Measurements from ENCODE around the gene DCANP1.

Gene DCANP1

DNA sequence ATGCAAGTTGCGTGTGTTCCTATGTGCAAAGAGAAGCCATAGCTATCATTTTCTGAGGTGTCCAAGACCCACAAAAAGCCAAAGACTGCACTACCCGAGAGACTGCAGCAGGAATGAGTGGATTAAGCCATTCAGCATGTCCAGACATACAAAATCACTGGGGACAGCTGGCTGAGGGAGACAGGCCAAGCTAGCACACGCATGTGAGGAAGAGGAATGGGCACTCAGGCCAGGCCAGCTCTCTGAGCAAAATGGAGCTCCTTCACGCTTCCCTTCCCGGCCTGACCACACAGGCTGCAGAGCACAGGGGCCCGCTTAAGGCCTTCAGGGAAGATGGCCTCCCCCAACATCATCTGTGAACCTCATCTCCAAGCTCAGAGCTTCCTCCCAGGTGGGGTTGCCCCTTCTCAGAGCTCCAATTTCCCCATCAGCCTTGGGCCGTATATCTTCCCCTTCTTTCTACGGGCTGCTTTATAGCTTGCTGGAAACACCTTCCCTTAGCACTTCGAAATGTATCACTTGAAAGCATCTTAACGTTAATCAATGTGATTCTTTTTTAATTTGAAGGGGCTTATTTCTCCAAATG is 8.4 kb downstream of the DCANP1 start:
- 0 out of 2 replicates have a peak, but pooled peaks have one; percentile 4 for TF ChIP-seq ZFX (IDR thresholded peaks at IDR 0.05)
- TF ChIP-seq, protein P1, sequence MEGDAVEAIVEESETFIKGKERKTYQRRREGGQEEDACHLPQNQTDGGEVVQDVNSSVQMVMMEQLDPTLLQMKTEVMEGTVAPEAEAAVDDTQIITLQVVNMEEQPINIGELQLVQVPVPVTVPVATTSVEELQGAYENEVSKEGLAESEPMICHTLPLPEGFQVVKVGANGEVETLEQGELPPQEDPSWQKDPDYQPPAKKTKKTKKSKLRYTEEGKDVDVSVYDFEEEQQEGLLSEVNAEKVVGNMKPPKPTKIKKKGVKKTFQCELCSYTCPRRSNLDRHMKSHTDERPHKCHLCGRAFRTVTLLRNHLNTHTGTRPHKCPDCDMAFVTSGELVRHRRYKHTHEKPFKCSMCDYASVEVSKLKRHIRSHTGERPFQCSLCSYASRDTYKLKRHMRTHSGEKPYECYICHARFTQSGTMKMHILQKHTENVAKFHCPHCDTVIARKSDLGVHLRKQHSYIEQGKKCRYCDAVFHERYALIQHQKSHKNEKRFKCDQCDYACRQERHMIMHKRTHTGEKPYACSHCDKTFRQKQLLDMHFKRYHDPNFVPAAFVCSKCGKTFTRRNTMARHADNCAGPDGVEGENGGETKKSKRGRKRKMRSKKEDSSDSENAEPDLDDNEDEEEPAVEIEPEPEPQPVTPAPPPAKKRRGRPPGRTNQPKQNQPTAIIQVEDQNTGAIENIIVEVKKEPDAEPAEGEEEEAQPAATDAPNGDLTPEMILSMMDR (conservative IDR thresholded peaks at IDR 0.05): no peak

DNA sequence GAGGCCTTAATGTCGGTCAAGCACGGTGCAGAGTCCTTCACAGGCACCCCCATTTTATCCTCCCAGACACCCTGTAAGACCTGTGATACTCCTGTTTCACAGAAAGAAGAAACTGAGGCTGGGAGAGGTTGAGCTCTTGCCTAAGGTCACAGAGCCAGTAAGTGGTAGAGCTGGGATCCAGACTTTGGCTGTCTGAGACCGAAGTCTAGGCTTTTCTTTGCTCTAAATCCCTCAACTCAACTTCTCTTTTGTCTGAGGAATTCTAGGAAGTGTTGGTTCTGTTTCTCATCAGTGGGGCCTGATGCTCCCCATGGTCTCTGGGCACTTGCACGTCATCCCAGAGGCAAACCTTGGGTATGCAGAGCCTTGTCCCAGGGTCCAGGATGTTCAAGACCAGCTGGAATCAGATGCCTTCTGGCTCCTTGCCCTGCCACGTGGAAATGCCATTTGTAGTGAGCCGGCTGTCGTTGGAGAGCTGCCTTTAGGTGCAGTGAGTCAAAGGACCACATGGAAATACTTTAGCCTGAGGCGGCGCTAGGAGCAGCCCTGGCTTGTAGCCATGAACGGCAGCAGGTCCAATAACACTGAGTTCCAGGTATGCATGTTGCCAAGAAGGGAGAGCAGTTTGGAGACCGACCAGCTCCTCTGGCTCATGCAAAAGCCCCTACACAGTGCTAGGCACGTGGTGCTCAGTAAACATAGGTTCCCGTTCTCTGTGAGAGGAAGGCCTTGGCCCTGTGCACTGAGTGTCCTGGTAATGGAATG is 9.2 kb downstream of the DCANP1 start:
- peak overlapping the region; percentile 32 for H3K27ac ChIP-seq
- TF ChIP-seq, protein P1 (conservative IDR thresholded peaks at IDR 0.05): no peak
- TF ChIP-seq ZFX (IDR thresholded peaks at IDR 0.05): no peak

More for the DNA sequence above, 8.4 kb downstream of the DCANP1 start:
- H3K27ac ChIP-seq: peak overlapping the region; percentile 32

GRCh38 chr5:135437422-135437795 is 9.7 kb downstream of the DCANP1 start:
- TF ChIP-seq, protein P1 (conservative IDR thresholded peaks at IDR 0.05): no peak
- no peak for TF ChIP-seq ZFX (IDR thresholded peaks at IDR 0.05)
- H3K27ac ChIP-seq: peak overlapping the region; percentile 32

GRCh38 chr5:135436951-135437418 is 10.2 kb downstream of the DCANP1 start:
- TF ChIP-seq ZFX (IDR thresholded peaks at IDR 0.05): no peak
- TF ChIP-seq, protein P1 (conservative IDR thresholded peaks at IDR 0.05): no peak

DNA sequence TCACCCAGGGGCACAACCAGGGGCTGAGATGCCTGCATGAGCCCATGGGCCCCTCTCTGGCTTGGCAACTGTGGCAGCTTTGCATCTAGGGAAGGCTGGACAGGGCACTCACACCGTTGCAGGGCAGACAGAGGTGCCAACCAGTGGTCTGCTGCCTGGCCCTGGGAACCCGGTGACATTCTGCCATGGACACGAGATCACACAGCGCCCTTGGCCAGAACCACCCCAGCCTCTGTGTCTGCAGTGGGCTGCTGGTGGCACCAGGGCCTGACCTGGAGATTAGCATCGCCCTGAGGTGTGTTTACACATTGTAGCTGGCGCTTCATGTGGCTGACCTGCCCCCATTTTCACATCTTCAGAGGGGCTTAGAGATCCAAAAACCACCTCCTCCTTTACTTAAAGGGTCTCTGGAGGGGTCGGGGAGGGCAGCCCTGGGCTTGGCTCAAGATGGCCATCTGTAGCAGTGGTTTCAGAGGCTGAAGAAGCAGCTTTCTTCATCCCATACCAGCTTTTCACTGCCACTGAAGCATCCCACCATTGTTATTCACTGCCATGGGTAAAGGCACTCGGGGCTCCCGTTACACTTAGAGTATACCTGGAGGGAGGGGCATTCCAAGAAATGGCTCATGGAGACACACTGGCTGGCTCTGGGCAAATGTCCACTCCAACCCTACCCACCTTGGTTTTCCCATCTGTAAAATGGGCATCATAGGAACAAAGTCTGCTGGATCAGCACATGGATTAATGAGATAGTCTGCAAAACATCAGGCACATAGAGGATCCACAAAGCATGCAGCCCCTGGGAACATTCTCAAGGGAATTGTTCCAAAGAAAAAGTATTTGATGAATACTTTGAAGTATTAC is 11.4 kb downstream of the DCANP1 start:
- TF ChIP-seq, protein P1 (conservative IDR thresholded peaks at IDR 0.05): no peak
- no peak for TF ChIP-seq ZFX (IDR thresholded peaks at IDR 0.05)

More at GRCh38 chr5:135436951-135437418, 10.2 kb downstream of the DCANP1 start:
- H3K27ac ChIP-seq: no peak overlapping the region

DNA sequence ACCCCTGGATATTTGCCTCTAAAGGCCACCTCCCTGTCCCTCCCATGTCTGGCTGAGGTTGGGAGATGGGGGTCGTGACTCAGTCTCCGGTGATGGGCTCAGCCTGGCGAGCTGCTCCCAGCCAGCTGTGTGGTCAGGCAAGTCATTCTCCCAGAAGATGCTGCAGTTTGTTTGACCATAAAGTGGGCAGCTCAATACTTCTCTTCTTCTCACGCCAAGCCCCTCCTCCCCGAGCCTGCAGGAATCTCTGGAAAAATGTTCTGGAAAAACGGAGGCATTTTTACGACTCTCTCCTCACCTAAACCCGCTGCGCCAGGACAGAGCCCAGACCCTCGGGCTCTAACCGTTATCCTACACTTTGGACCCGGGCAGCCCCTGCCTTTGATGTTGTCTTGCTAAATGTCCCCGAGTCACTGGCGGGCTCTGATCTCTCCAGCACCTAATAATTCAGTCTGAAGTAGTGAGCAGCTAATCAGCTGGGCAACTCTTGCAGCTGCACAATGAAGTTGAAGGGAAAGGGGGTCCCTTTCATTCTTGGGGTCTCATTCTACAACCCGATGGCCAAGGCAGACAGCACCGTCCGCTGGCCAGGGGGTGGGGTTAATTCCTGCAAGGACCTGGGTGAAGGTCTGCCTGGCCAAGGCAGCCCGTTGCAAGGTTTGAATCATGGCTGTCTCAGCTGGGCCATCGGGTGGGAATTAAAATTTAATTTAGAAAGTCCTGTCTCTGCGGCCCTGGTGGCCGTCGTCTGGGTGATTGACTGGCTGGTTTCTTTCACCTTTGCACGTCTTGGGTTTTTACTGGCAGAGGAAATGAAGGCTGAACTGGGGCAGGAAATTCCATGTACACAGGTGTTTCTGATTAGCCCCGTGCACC is 12.3 kb downstream of the DCANP1 start:
- TF ChIP-seq, protein P1 (conservative IDR thresholded peaks at IDR 0.05): no peak
- TF ChIP-seq ZFX (IDR thresholded peaks at IDR 0.05): no peak
- no peak overlapping the region for H3K27ac ChIP-seq

More for the DNA sequence above, 11.4 kb downstream of the DCANP1 start:
- no peak overlapping the region for H3K27ac ChIP-seq

All from C4-2B (cell line).